Thymus (tissue), 11 donors: ENCODE data around the gene RBBP9. TPM values are rescaled to one million over a fixed set of nuclear protein-coding genes. Genes with fewer than 3 reads are reported as not detected.

Source experiments
- DNase-seq, 9 donors: peaks; one replicate each; pipeline ENCODE4 v3.0.0-alpha.2; 2013; ENCODE audit warnings: low spot score in 9 of 9, low read depth in 6 of 9, missing footprints in 1 of 9
- H3K27ac ChIP-seq, 2 donors: one replicate each; pipeline ENCODE4 v1.5.1; 2013; ENCODE audit warnings: control low read depth in 1 of 2, low read depth in 1 of 2, low read length in 1 of 2, mild to moderate bottlenecking in 1 of 2, moderate library complexity in 1 of 2
- H3K27me3 ChIP-seq, 2 donors: one replicate each; pipeline ENCODE4 v1.5.1; 2013; ENCODE audit warnings: low read length in 1 of 2; ENCODE audit not compliant: control insufficient read depth in 2 of 2, insufficient read depth in 1 of 2
- H3K36me3 ChIP-seq, 2 donors: one replicate each; pipeline ENCODE4 v1.5.1; 2013; ENCODE audit warnings: low read length in 1 of 2, mild to moderate bottlenecking in 1 of 2, moderate library complexity in 1 of 2; ENCODE audit not compliant: control insufficient read depth in 2 of 2, insufficient read depth in 2 of 2
- H3K4me1 ChIP-seq, 2 donors: one replicate each; pipeline ENCODE4 v1.5.1; 2013; ENCODE audit warnings: low read length in 2 of 2; ENCODE audit not compliant: control insufficient read depth in 2 of 2, insufficient read depth in 2 of 2
- H3K4me3 ChIP-seq, 2 donors: one replicate each; pipeline ENCODE4 v1.5.1; 2013; ENCODE audit warnings: low read length in 2 of 2, control low read depth in 1 of 2, mild to moderate bottlenecking in 1 of 2
- H3K9me3 ChIP-seq, 2 donors: one replicate each; pipeline ENCODE4 v1.5.1; 2013; ENCODE audit warnings: low read length in 1 of 2, mild to moderate bottlenecking in 1 of 2; ENCODE audit not compliant: control insufficient read depth in 2 of 2, insufficient read depth in 1 of 2
- WGBS: extraction: QIAGEN DNeasy Blood & Tissue Kit; methylation state at CpG from one replicate; pipeline ENCODE4 v1.1.7; 2013; 5-methylcytosine and 5-hydroxymethylcytosine counted together
- polyA plus RNA-seq: library from polyadenylated mRNA; stranded (reverse); fragments of 200-250 nt; gene quantifications from one replicate; pipeline ENCODE4 v1.2.3, GENCODE V29; 2013
- total RNA-seq: library from RNA; stranded (reverse); fragments of 120-200 nt; gene quantifications from one replicate; pipeline ENCODE4 v1.2.4, GENCODE V29; 2013
- donor health status: healthy.

RBBP9 gene
- total and polyA plus RNA-seq, 2 donors = 8.9 to 12.7 TPM

DNA sequence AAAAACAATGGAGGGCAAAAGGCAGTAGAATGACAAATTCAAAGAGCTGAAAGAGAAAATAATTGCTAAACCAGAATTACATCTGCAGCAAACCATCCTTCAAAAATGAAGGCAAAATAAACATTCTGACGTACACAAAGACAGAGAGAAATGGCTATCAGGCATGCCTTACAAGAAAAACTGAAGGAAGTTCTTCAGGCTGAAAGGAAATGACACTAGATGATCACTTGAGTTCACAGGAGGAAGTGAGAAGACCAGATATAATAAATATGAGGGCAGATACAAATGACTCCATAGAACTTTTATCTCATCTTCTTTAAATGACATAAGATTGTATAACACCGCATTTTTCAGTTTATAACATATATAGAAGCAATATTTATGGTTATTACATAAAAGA, 60.2 kb downstream of the RBBP9 start:
- WGBS = 87% methylated on average over 2 of the region's 2 CpGs
- Histone ChIP-seq H3K36me3 (no peaks in the 10 kb centered on the region), H3K4me1 (no peaks in the 10 kb centered on the region), H3K9me3 (no peaks in the 10 kb centered on the region), H3K27ac (no peak overlapping the region), H3K4me3 (no peak overlapping the region), H3K27me3 (no peaks in the 10 kb centered on the region)
- no peak for DNase-seq

Other genes starting within 250 kb of the RBBP9 start
- gene ZNF133, start 208.7 kb downstream of the RBBP9 start, total RNA-seq = 10.9 TPM
- 15.9 TPM for gene ZNF133, start 208.7 kb downstream of the RBBP9 start, polyA plus RNA-seq
- gene DZANK1, start 30.2 kb downstream of the RBBP9 start, total RNA-seq = 1.0 TPM
- 3.3 TPM for gene DZANK1, start 30.2 kb downstream of the RBBP9 start, polyA plus RNA-seq
- gene POLR3F, start 29.8 kb downstream of the RBBP9 start, total RNA-seq = 9.6 TPM
- gene POLR3F, start 29.8 kb downstream of the RBBP9 start, polyA plus RNA-seq = 12.9 TPM
- 47.7 TPM for gene SEC23B, start 10.7 kb upstream of the RBBP9 start, total RNA-seq
- gene SEC23B, start 10.7 kb upstream of the RBBP9 start, polyA plus RNA-seq = 16.4 TPM
- 99.3 TPM for gene SMIM26, start 70.2 kb upstream of the RBBP9 start, total RNA-seq
- gene SMIM26, start 70.2 kb upstream of the RBBP9 start, polyA plus RNA-seq = 188 TPM
- 13.2 TPM for gene DTD1, start 90.8 kb upstream of the RBBP9 start, total RNA-seq
- 16.9 TPM for gene DTD1, start 90.8 kb upstream of the RBBP9 start, polyA plus RNA-seq